Ovary (tissue), 3 donors: ENCODE results near the gene SHLD1.

Experiments
- POLR2A ChIP-seq: fragments of 450-650 bp; IDR thresholded peaks from one replicate; pipeline ENCODE4 v1.6.1; 2017; ENCODE audit warnings: antibody characterized with exemption, mild to moderate bottlenecking, moderate library complexity
- TF ChIP-seq, protein P1 (sequence below), 3 donors: fragments of 450-650 bp in 2 of 3; fragments of 200-600 bp in 1 of 3; IDR thresholded peaks; one replicate each; pipeline versions ENCODE4 v1.5.1 to v1.8.0; 2016 to 2022; ENCODE audit warnings: antibody characterized with exemption in 3 of 3, mild to moderate bottlenecking in 1 of 3
- donor health status: DM: no; HTN: no; CAD: no.

DNA sequence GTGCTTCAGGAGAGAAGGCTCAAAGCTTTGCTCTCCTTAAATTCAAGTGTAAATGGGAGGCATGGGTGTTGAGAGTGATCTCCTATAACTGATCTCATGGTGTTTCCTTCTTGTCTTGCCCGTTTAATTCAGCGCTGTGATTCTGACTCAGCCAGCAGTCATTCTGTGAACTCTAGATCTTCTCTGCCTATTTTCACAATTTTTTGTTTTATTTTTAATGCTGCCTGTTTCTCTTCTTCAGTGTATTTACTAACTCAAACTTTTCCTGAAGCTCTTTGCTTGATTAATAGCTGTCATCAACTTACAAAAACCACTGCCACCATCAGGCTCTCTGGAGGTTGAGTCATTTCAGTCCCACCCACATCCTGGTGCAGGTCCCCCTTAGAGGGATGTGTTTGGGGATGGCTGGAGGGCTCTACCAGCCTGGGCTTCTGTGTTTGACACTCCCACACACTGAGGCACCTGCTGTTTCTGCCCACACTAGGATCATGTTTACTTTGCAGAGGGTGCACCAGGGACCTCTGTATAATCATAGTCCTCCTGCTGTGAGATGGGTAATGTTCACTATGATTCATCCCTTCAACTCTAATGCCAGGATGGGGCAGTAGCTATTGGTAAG, 94.0 kb downstream of the SHLD1 start:
- TF ChIP-seq, protein P1, sequence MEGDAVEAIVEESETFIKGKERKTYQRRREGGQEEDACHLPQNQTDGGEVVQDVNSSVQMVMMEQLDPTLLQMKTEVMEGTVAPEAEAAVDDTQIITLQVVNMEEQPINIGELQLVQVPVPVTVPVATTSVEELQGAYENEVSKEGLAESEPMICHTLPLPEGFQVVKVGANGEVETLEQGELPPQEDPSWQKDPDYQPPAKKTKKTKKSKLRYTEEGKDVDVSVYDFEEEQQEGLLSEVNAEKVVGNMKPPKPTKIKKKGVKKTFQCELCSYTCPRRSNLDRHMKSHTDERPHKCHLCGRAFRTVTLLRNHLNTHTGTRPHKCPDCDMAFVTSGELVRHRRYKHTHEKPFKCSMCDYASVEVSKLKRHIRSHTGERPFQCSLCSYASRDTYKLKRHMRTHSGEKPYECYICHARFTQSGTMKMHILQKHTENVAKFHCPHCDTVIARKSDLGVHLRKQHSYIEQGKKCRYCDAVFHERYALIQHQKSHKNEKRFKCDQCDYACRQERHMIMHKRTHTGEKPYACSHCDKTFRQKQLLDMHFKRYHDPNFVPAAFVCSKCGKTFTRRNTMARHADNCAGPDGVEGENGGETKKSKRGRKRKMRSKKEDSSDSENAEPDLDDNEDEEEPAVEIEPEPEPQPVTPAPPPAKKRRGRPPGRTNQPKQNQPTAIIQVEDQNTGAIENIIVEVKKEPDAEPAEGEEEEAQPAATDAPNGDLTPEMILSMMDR (IDR thresholded peaks at IDR 0.05), result no peak
- TF ChIP-seq POLR2A, result no peak
